OCI-LY1 (cell line): ENCODE results near the gene DDR2.

Source experiments
- H2AFZ ChIP-seq: fragments of 200-600 bp; sonication (generic), shearing (Covaris generic); 2 replicates; pipeline ENCODE4 v1.6.0; 2014; ENCODE audit warnings: antibody characterized with exemption, mild to moderate bottlenecking, low read length
- H3F3A ChIP-seq: fragments of 200-600 bp; sonication (generic), shearing (Covaris generic); 2 replicates; pipeline ENCODE4 v1.6.0; 2014; ENCODE audit warnings: mild to moderate bottlenecking, antibody characterized with exemption, low read length, moderate library complexity; ENCODE audit not compliant: insufficient read depth
- H3K27ac ChIP-seq: fragments of 200-600 bp; sonication (generic); 2 replicates; pipeline ENCODE4 v1.5.1; 2014; ENCODE audit warnings: low read length, mixed run types, mild to moderate bottlenecking, low read depth; ENCODE audit not compliant: poor library complexity, severe bottlenecking
- H3K27me3 ChIP-seq: fragments of 200-600 bp; sonication (generic); 2 replicates; pipeline ENCODE4 v1.6.0; 2014; ENCODE audit warnings: antibody characterized with exemption, mild to moderate bottlenecking, low read length, moderate library complexity; ENCODE audit not compliant: insufficient read depth
- H3K36me3 ChIP-seq: fragments of 200-600 bp; sonication (generic); 2 replicates; pipeline ENCODE4 v1.6.1; 2014; ENCODE audit warnings: mild to moderate bottlenecking, antibody characterized with exemption, low read length, moderate library complexity, mixed read lengths; ENCODE audit not compliant: insufficient read depth
- H3K4me1 ChIP-seq: fragments of 200-600 bp; sonication (generic); 2 replicates; pipeline ENCODE4 v1.5.1; 2014; ENCODE audit warnings: mild to moderate bottlenecking, low read length, moderate library complexity; ENCODE audit not compliant: insufficient read depth, severe bottlenecking
- H3K4me2 ChIP-seq: fragments of 200-600 bp; sonication (generic), shearing (Covaris generic); 2 replicates; pipeline ENCODE4 v1.6.1; 2014; ENCODE audit warnings: low read length
- H3K4me3 ChIP-seq: fragments of 200-600 bp; sonication (generic); 2 replicates; pipeline ENCODE4 v1.5.1; 2014; ENCODE audit warnings: low read length, low read depth, mild to moderate bottlenecking, mixed read lengths; ENCODE audit not compliant: poor library complexity, severe bottlenecking
- H3K79me2 ChIP-seq: fragments of 200-600 bp; shearing (Covaris generic); 2 replicates; pipeline ENCODE4 v1.6.1; 2016; ENCODE audit warnings: mixed run types, low read length, mixed read lengths; ENCODE audit not compliant: insufficient read depth
- H3K9ac ChIP-seq: fragments of 200-600 bp; sonication (generic), shearing (Covaris generic); 2 replicates; pipeline ENCODE4 v1.6.1; 2014; ENCODE audit warnings: mild to moderate bottlenecking, low read length, mixed read lengths
- H3K9me2 ChIP-seq: fragments of 200-600 bp; sonication (generic), shearing (Covaris generic); 2 replicates; pipeline ENCODE4 v1.6.1; 2014; ENCODE audit warnings: low read depth, mild to moderate bottlenecking, low read length, mixed read lengths
- H3K9me3 ChIP-seq: fragments of 200-600 bp; shearing (Covaris generic); 2 replicates; pipeline ENCODE4 v1.6.1; 2014; ENCODE audit warnings: low read length, mixed read lengths
- H4K20me1 ChIP-seq: fragments of 200-600 bp; sonication (generic), shearing (Covaris generic); 2 replicates; pipeline ENCODE4 v1.6.0; 2016; ENCODE audit warnings: mild to moderate bottlenecking, low read length; ENCODE audit not compliant: insufficient read depth
- CTCF ChIP-seq: fragments of 200-600 bp; sonication (generic), shearing (Covaris generic); IDR thresholded peaks from 2 replicates; pipeline ENCODE4 v1.5.1; 2017; ENCODE audit warnings: mild to moderate bottlenecking, antibody characterized with exemption, low read length, moderate library complexity, mixed read lengths
- EZH2 ChIP-seq: fragments of 200-600 bp; sonication (generic), shearing (Covaris generic); IDR thresholded peaks from 2 replicates; pipeline ENCODE4 v1.8.0; 2017; ENCODE audit warnings: borderline replicate concordance, mixed run types, mild to moderate bottlenecking, antibody characterized with exemption, low read length, moderate library complexity, mixed read lengths

Gene DDR2

GRCh38 chr1:162732094-162732493, 99.8 kb downstream of the DDR2 start:
- Histone ChIP-seq H3K9me2 (no peaks in the 10 kb centered on the region), H3K4me2 (no peak overlapping the region), H4K20me1 (no peaks in the 10 kb centered on the region), H3K79me2 (no peaks in the 10 kb centered on the region), H3K27ac (no peak overlapping the region), H2AFZ (no peak overlapping the region), H3K9me3 (no peaks in the 10 kb centered on the region), H3K36me3 (no peaks in the 10 kb centered on the region), H3K4me3 (no peak overlapping the region), H3K27me3 (no peaks in the 10 kb centered on the region), H3K9ac (no peak overlapping the region), H3K4me1 (no peaks in the 10 kb centered on the region), H3F3A (no peaks in the 10 kb centered on the region)
- TF ChIP-seq CTCF (no peak), EZH2 (no peak)

- H3K79me2 ChIP-seq: no peaks in the 10 kb centered on the region
- H3K9me2 ChIP-seq: no peaks in the 10 kb centered on the region
- no peak overlapping the region for H2AFZ ChIP-seq
- no peaks in the 10 kb centered on the region for H3K4me1 ChIP-seq
- no peak overlapping the region for H3K4me2 ChIP-seq
- TF ChIP-seq EZH2 (no peak), CTCF (no peak)
- H3F3A ChIP-seq: no peaks in the 10 kb centered on the region
- H3K9me3 ChIP-seq: no peaks in the 10 kb centered on the region
- H3K27me3 ChIP-seq: no peaks in the 10 kb centered on the region
- H3K9ac ChIP-seq: no peak overlapping the region
- no peak overlapping the region for H3K4me3 ChIP-seq
- H4K20me1 ChIP-seq: no peaks in the 10 kb centered on the region
- H3K36me3 ChIP-seq: no peaks in the 10 kb centered on the region
- H3K27ac ChIP-seq: no peak overlapping the region
Measured at GRCh38 chr1:162732566-162733335, 100.5 kb downstream of the DDR2 start.

DNA sequence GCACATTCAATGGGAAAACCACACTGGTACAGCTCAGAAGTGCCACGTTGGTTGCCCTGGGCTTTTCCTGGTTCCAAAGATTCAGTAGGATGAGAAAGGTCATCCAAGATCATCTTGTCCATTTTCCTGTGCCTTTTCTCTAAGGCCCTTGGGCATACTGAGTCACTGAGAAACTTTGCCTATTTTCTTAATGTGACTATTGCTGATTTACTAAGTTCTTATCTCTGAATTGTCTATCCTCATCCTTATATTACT, 101.0 kb downstream of the DDR2 start:
- Histone ChIP-seq H3K27me3 (no peaks in the 10 kb centered on the region), H3K4me2 (no peak overlapping the region), H4K20me1 (no peaks in the 10 kb centered on the region), H3K79me2 (no peaks in the 10 kb centered on the region), H2AFZ (no peak overlapping the region), H3K4me3 (no peak overlapping the region), H3K4me1 (no peaks in the 10 kb centered on the region), H3K36me3 (no peaks in the 10 kb centered on the region), H3F3A (no peaks in the 10 kb centered on the region), H3K9ac (no peak overlapping the region), H3K9me2 (no peaks in the 10 kb centered on the region), H3K27ac (no peak overlapping the region), H3K9me3 (no peaks in the 10 kb centered on the region)
- no peak for TF ChIP-seq CTCF
